ENCODE results near the gene OR2L2. TPM values are rescaled to one million over a fixed set of nuclear protein-coding genes. Genes with fewer than 3 reads are reported as not detected.

Gene OR2L2
- not detected in 2 replicates for total RNA-seq

- DNase-seq (ENCODE audit: low read depth): no peak
- Histone ChIP-seq H3K36me3 (ENCODE audit: control insufficient read depth, insufficient read depth, low read length) (no peaks in the 10 kb centered on the region), H3K27me3 (ENCODE audit: control insufficient read depth, insufficient read depth, low read length) (no peaks in the 10 kb centered on the region), H3K4me3 (ENCODE audit: low read depth, low read length) (no peak within 1 kb of the TSS)
- FAIRE-seq: no peak
- TF ChIP-seq CTCF (IDR thresholded peaks at IDR 0.05; ENCODE audit: insufficient read depth, low read length, severe bottlenecking): no peak
Observed at GRCh38 chr1:248029770-248030169, at the start of gene OR2L2. TSS of gene OR2L2 (plus strand) at chr1:248030070. CDS start at chr1:248038268, 8,198 bp downstream.

- no peaks in the 10 kb centered on the region for H3K27me3 ChIP-seq (ENCODE audit: control insufficient read depth, insufficient read depth, low read length)
- H3K36me3 ChIP-seq (ENCODE audit: control insufficient read depth, insufficient read depth, low read length): no peaks in the 10 kb centered on the region
- FAIRE-seq: no peak
- no peak for DNase-seq (ENCODE audit: low read depth)
- no peak for TF ChIP-seq CTCF (IDR thresholded peaks at IDR 0.05; ENCODE audit: insufficient read depth, low read length, severe bottlenecking)
- no peak overlapping the region for H3K4me3 ChIP-seq (ENCODE audit: low read depth, low read length)
Observed at GRCh38 chr1:247992986-247993385, 36.9 kb upstream of the OR2L2 start.

GRCh38 chr1:247998811-247999210 lies 31.1 kb upstream of the OR2L2 start:
- DNase-seq (ENCODE audit: low read depth): no peak
- TF ChIP-seq CTCF (IDR thresholded peaks at IDR 0.05; ENCODE audit: insufficient read depth, low read length, severe bottlenecking): no peak

GRCh38 chr1:248000169-248000568 lies 29.7 kb upstream of the OR2L2 start:
- TF ChIP-seq CTCF (IDR thresholded peaks at IDR 0.05; ENCODE audit: insufficient read depth, low read length, severe bottlenecking): no peak
- no peaks in the 10 kb centered on the region for H3K27me3 ChIP-seq (ENCODE audit: control insufficient read depth, insufficient read depth, low read length)

More at GRCh38 chr1:247998811-247999210, 31.1 kb upstream of the OR2L2 start:
- Histone ChIP-seq H3K4me3 (ENCODE audit: low read depth, low read length) (no peak overlapping the region), H3K36me3 (ENCODE audit: control insufficient read depth, insufficient read depth, low read length) (no peaks in the 10 kb centered on the region), H3K27me3 (ENCODE audit: control insufficient read depth, insufficient read depth, low read length) (no peaks in the 10 kb centered on the region)
- FAIRE-seq: no peak

GRCh38 chr1:248007778-248008177 lies 22.1 kb upstream of the OR2L2 start:
- DNase-seq (ENCODE audit: low read depth): no peak
- H3K27me3 ChIP-seq (ENCODE audit: control insufficient read depth, insufficient read depth, low read length): no peaks in the 10 kb centered on the region
- FAIRE-seq: no peak
- no peak for TF ChIP-seq CTCF (IDR thresholded peaks at IDR 0.05; ENCODE audit: insufficient read depth, low read length, severe bottlenecking)
- no peaks in the 10 kb centered on the region for H3K36me3 ChIP-seq (ENCODE audit: control insufficient read depth, insufficient read depth, low read length)
- H3K4me3 ChIP-seq (ENCODE audit: low read depth, low read length): no peak overlapping the region

More at GRCh38 chr1:248000169-248000568, 29.7 kb upstream of the OR2L2 start:
- FAIRE-seq: no peak
- no peaks in the 10 kb centered on the region for H3K36me3 ChIP-seq (ENCODE audit: control insufficient read depth, insufficient read depth, low read length)
- H3K4me3 ChIP-seq (ENCODE audit: low read depth, low read length): no peak overlapping the region
- DNase-seq (ENCODE audit: low read depth): no peak

GRCh38 chr1:248009681-248010080 lies 20.2 kb upstream of the OR2L2 start:
- TF ChIP-seq CTCF (IDR thresholded peaks at IDR 0.05; ENCODE audit: insufficient read depth, low read length, severe bottlenecking): no peak
- no peaks in the 10 kb centered on the region for H3K36me3 ChIP-seq (ENCODE audit: control insufficient read depth, insufficient read depth, low read length)
- no peak for DNase-seq (ENCODE audit: low read depth)
- H3K27me3 ChIP-seq (ENCODE audit: control insufficient read depth, insufficient read depth, low read length): no peaks in the 10 kb centered on the region
- H3K4me3 ChIP-seq (ENCODE audit: low read depth, low read length): no peak overlapping the region
- no peak for FAIRE-seq

All from bronchial epithelial cell (primary cell).